Jurkat, Clone E6-1 (cell line): ENCODE results near the gene ANKEF1.
A peak's percentile ranks its signal among the peaks of the same experiment; 100 is the strongest.

Experiments
- DNase-seq: peaks from one replicate; pipeline ENCODE4 v3.0.0-alpha.2; 2011; ENCODE audit warnings: low read depth, low spot score
- H3K4me3 ChIP-seq: 2 replicates; pipeline ENCODE4 v1.5.1; 2011; ENCODE audit warnings: mild to moderate bottlenecking, low read length, control low read depth, moderate library complexity

The ANKEF1 gene

DNA sequence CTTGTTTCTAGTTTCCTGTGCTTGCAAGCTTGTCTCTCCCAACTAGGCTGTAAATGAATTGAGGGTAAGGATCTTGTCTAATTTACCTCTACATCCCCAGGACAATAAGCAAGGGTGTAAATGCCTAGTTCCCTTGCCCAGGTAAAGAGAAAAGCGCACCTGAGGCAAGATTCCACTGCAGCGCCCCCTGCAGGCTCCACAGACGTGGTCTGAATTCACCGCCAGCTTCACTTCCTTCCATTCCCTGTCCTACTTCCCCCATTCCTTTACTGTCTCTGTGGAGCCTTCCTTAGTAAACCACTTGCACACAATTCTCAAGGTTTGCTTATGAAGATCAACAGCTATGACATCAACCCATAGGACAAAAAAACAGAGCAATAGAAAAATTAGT, 42.3 kb downstream of the ANKEF1 start:
- H3K4me3 ChIP-seq: no peak overlapping the region
- no peak for DNase-seq

- no peak for DNase-seq
- no peak overlapping the region for H3K4me3 ChIP-seq
Measured at GRCh38 chr20:10077886-10078285, 43.1 kb downstream of the ANKEF1 start.

DNA sequence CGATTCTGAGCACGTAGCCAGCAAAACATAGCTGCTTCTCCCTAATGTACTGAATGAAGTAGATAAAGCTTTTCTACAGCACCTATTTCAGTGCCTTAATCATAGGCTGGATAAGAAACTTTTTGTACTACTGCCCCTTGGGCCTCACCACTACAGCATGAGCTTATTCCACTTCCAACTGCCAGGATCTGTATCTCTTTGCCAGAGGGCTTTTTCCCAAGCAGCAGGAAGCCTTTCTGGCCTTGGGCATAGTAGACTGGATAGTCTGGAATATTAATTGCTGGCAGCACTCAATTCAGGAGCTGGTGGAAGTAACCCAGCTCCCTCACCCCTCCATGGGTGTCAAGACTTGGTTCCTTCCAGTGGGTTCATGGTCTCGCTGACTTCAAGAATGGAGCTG, 43.6 kb downstream of the ANKEF1 start:
- DNase-seq: no peak
- no peak overlapping the region for H3K4me3 ChIP-seq

- no peak overlapping the region for H3K4me3 ChIP-seq
- no peak for DNase-seq
Measured at GRCh38 chr20:10079964-10080363, 45.2 kb downstream of the ANKEF1 start.

- H3K4me3 ChIP-seq: no peak overlapping the region
- no peak for DNase-seq
Measured at GRCh38 chr20:10080574-10080973, 45.8 kb downstream of the ANKEF1 start.

DNA sequence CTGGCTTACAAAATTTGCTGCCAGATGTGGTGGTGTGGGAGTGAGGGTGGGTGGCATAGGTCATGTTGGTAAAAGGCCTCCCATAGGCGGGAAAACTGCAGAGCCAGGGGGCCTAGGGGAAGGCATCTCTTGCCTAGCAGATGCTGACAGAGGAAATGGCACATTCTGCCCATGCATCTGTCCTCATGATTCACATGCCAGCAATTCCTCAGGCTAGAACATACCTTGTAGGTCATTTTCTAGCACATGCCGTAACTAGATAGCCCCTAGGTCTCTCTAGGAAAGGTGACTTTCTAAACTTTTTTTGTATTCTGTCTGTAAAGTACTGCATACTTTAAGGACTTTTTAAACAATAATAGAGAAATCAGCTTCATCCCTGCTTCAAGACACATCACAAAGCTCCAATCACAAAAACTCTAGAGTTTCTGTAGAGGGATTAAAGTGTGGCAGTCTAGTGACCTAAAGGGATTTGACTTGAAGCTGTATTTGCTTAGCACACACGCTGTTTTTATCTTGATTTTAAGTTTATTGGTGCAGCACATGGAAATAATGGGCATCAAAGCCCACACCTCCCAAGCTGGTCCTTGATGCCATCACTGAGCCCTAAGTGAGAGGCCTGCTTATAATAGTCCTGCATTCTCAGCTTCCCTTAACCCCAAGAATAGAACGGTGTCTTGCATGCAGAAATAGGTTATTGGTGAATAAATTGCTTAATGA, 55.2 kb downstream of the ANKEF1 start:
- no peak overlapping the region for H3K4me3 ChIP-seq
- DNase-seq: no peak

- no peak overlapping the region for H3K4me3 ChIP-seq
- peak; percentile 34 for DNase-seq
Measured at GRCh38 chr20:10090588-10091166, 55.9 kb downstream of the ANKEF1 start.

GRCh38 chr20:10093087-10093591, 58.4 kb downstream of the ANKEF1 start:
- H3K4me3 ChIP-seq: no peak overlapping the region
- no peak for DNase-seq

DNA sequence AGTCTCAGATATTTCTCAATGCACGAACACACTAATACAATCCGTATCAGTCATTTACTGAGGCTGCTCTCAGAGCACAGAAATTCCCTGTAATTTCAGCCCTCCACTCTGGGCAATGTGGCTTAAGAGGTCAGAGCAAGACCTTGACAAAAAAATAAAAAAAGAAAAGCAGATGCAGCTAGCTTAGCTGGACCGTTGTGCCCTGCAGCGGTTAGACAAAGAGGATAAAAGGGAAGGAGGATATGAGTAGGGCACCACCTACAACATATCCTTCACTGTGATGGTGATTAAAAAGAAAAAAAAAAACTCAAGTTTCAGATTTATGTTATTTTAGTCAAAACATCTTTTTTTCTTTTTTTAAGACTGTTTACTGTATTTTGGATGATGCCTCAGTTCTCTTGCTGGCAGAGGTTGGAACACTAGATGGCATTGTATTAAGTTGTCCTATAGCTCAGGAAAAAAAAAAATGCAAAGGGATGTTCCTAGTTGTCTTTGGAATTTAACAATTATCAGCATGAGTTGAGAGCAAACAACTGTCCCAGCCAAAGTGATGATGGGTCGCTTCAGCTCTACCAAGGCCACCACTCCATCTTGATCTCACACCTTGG, 59.9 kb downstream of the ANKEF1 start:
- DNase-seq: no peak
- H3K4me3 ChIP-seq: no peak overlapping the region

GRCh38 chr20:10096790-10097189, 62.0 kb downstream of the ANKEF1 start:
- DNase-seq: no peak
- no peak overlapping the region for H3K4me3 ChIP-seq

DNA sequence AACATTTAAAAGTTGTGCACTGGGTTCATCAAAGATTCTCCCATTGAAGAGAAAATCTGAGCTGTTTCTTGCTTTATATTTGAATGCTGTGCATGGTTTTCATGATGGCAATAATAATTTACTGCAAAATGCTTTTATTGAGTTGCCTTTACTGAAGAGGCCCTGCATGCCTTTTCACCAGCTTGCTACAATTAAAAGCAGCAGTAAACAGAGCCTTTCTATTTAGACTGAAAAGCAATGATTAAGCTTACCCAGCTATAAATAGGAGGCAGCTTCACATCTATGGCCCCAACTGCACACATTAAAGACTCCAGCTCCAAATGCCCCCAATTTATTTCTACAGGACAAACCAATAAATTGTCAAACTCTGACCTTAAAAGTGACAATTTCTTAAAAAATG, 70.3 kb downstream of the ANKEF1 start:
- DNase-seq: no peak
- H3K4me3 ChIP-seq: no peak overlapping the region
